Neural progenitor cell (in vitro differentiated cells): ENCODE results near the gene CSE1L. TPM values are rescaled to one million over a fixed set of nuclear protein-coding genes. Genes with fewer than 3 reads are reported as not detected.
A peak's percentile ranks its signal among the peaks of the same experiment; 100 is the strongest.

Source experiments
- DNase-seq: peaks from one replicate; pipeline ENCODE4 v3.0.0-alpha.2; 2016; ENCODE audit warnings: low spot score
- H2AFZ ChIP-seq: fragments of 200-600 bp; sonication (generic); replicated peaks from 2 replicates; pipeline ENCODE4 v1.6.1; 2016; ENCODE audit warnings: antibody characterized with exemption
- H3F3A ChIP-seq: fragments of 200-600 bp; sonication (generic); 2 replicates; pipeline ENCODE4 v1.6.1; 2016; ENCODE audit warnings: antibody characterized with exemption, low read depth
- H3K27ac ChIP-seq: fragments of 200-600 bp; sonication (generic); 2 replicates; pipeline ENCODE4 v1.5.1; 2016; ENCODE audit warnings: mild to moderate bottlenecking
- H3K27me3 ChIP-seq: fragments of 200-600 bp; sonication (generic); 2 replicates; pipeline ENCODE4 v1.6.1; 2016; ENCODE audit warnings: mild to moderate bottlenecking, moderate library complexity
- H3K36me3 ChIP-seq: fragments of 200-600 bp; sonication (generic); 2 replicates; pipeline ENCODE4 v1.5.1; 2016
- H3K4me1 ChIP-seq: fragments of 200-600 bp; sonication (generic); 2 replicates; pipeline ENCODE4 v1.6.1; 2016; ENCODE audit warnings: mixed run types
- H3K4me2 ChIP-seq: fragments of 200-600 bp; sonication (generic); 2 replicates; pipeline ENCODE4 v1.6.1; 2016
- H3K4me3 ChIP-seq: fragments of 200-600 bp; sonication (generic); 2 replicates; pipeline ENCODE4 v1.5.1; 2016
- H3K79me2 ChIP-seq: fragments of 200-600 bp; sonication (generic); 2 replicates; pipeline ENCODE4 v1.6.1; 2016; ENCODE audit warnings: low read depth
- H3K9ac ChIP-seq: fragments of 200-600 bp; sonication (generic); 2 replicates; pipeline ENCODE4 v1.6.1; 2016
- H3K9me3 ChIP-seq: fragments of 200-600 bp; sonication (generic); 2 replicates; pipeline ENCODE4 v1.5.1; 2016; ENCODE audit warnings: low read depth
- H4K20me1 ChIP-seq: fragments of 200-600 bp; sonication (generic); 2 replicates; pipeline ENCODE4 v1.6.1; 2016; ENCODE audit warnings: low read depth
- H3K27ac Mint-ChIP-seq: 3 replicates; pipeline ENCODE4 v1.8.0; 2021; ENCODE audit warnings: mixed read lengths
- H3K27me3 Mint-ChIP-seq: 2 replicates; pipeline ENCODE4 v1.8.0; 2022; ENCODE audit warnings: low read depth, mild to moderate bottlenecking, inconsistent platforms, moderate library complexity, mixed read lengths; ENCODE audit not compliant: insufficient read depth
- H3K36me3 Mint-ChIP-seq: 3 replicates; pipeline ENCODE4 v1.8.0; 2021; ENCODE audit warnings: mixed read lengths
- H3K4me1 Mint-ChIP-seq: 3 replicates; pipeline ENCODE4 v1.8.0; 2021; ENCODE audit warnings: mixed read lengths
- H3K4me3 Mint-ChIP-seq: 3 replicates; pipeline ENCODE4 v1.8.0; 2021; ENCODE audit warnings: mild to moderate bottlenecking, moderate library complexity, mixed read lengths
- H3K9me3 Mint-ChIP-seq: 3 replicates; pipeline ENCODE4 v1.8.0; 2020; ENCODE audit warnings: mixed read lengths
- CTCF ChIP-seq: fragments of 200-600 bp; sonication (generic); IDR thresholded peaks from 2 replicates; pipeline ENCODE4 v1.5.1; 2017; ENCODE audit warnings: antibody characterized with exemption, mild to moderate bottlenecking
- EZH2 ChIP-seq: fragments of 200-600 bp; sonication (generic); IDR thresholded peaks from 2 replicates; pipeline ENCODE4 v1.6.1; 2017; ENCODE audit warnings: antibody characterized with exemption, mild to moderate bottlenecking, moderate library complexity
- EZH2phosphoT487 ChIP-seq: fragments of 200-600 bp; sonication (generic); IDR thresholded peaks from 2 replicates; pipeline ENCODE4 v1.6.1; 2017; ENCODE audit warnings: antibody characterized with exemption
- total RNA-seq: library from RNA; depleted of rRNA; stranded (reverse); fragments of >200 nt; gene quantifications from 2 replicates; pipeline ENCODE4 v1.2.3, GENCODE V29; 2015; ENCODE audit warnings: low replicate concordance

Gene CSE1L
- total RNA-seq, 1 donor from 2014 or later, result 348 TPM

GRCh38 chr20:49028684-49029083 lies 17.4 kb upstream of the CSE1L start:
- H3K9me3 ChIP-seq, result no peaks in the 10 kb centered on the region
- H3K27me3 ChIP-seq, result no peaks in the 10 kb centered on the region
- peaks cover 4% of the 10 kb centered on the region for H3K36me3 ChIP-seq
- no peak overlapping the region for H3K4me3 Mint-ChIP-seq
- H3K79me2 ChIP-seq, result no peaks in the 10 kb centered on the region
- H3K4me1 ChIP-seq, result no peaks in the 10 kb centered on the region
- DNase-seq, result peak; percentile 54
- no peaks in the 10 kb centered on the region for H4K20me1 ChIP-seq
- H2AFZ ChIP-seq, result no peak overlapping the region
- H3K27ac Mint-ChIP-seq, result no peak overlapping the region
- TF ChIP-seq EZH2, result no peak
- TF ChIP-seq EZH2phosphoT487, result no peak
- TF ChIP-seq CTCF, result peak; percentile 54
- peaks cover 7% of the 10 kb centered on the region for H3F3A ChIP-seq
- H3K9ac ChIP-seq, result no peak overlapping the region
- no peak overlapping the region for H3K4me2 ChIP-seq
- no peak overlapping the region for H3K4me3 ChIP-seq
- no peaks in the 10 kb centered on the region for H3K27me3 Mint-ChIP-seq
- no peaks in the 10 kb centered on the region for H3K4me1 Mint-ChIP-seq
- H3K9me3 Mint-ChIP-seq, result no peaks in the 10 kb centered on the region
- H3K36me3 Mint-ChIP-seq, result peaks cover 15% of the 10 kb centered on the region
- H3K27ac ChIP-seq, result no peak overlapping the region

- no peak overlapping the region for H3K4me3 Mint-ChIP-seq
- H3K9me3 ChIP-seq, result no peaks in the 10 kb centered on the region
- H3K27me3 Mint-ChIP-seq, result no peaks in the 10 kb centered on the region
- no peak overlapping the region for H3K4me3 ChIP-seq
- peaks cover 4% of the 10 kb centered on the region for H3K36me3 ChIP-seq
- H3K36me3 Mint-ChIP-seq, result peaks cover 14% of the 10 kb centered on the region
- H3K9me3 Mint-ChIP-seq, result no peaks in the 10 kb centered on the region
- peaks cover 7% of the 10 kb centered on the region for H3F3A ChIP-seq
- TF ChIP-seq EZH2phosphoT487, result no peak
- no peak for TF ChIP-seq CTCF
- no peak for TF ChIP-seq EZH2
- H3K9ac ChIP-seq, result no peak overlapping the region
- no peak for DNase-seq
- no peaks in the 10 kb centered on the region for H3K4me1 ChIP-seq
- H3K4me1 Mint-ChIP-seq, result no peaks in the 10 kb centered on the region
- H3K79me2 ChIP-seq, result no peaks in the 10 kb centered on the region
- H3K27ac Mint-ChIP-seq, result no peak overlapping the region
- no peak overlapping the region for H3K4me2 ChIP-seq
- H3K27ac ChIP-seq, result no peak overlapping the region
- no peak overlapping the region for H2AFZ ChIP-seq
- no peaks in the 10 kb centered on the region for H4K20me1 ChIP-seq
- H3K27me3 ChIP-seq, result no peaks in the 10 kb centered on the region
Measured at GRCh38 chr20:49029203-49029602, 16.9 kb upstream of the CSE1L start.

- Mint-ChIP-seq H3K27ac (no peak overlapping the region), H3K9me3 (no peaks in the 10 kb centered on the region), H3K27me3 (no peaks in the 10 kb centered on the region), H3K4me1 (no peaks in the 10 kb centered on the region), H3K36me3 (peaks cover 8% of the 10 kb centered on the region), H3K4me3 (no peak overlapping the region)
- peaks cover 4% of the 10 kb centered on the region for H3K36me3 ChIP-seq
- no peak overlapping the region for H3K27ac ChIP-seq
- H3K4me3 ChIP-seq, result no peak overlapping the region
- no peaks in the 10 kb centered on the region for H3K79me2 ChIP-seq
- TF ChIP-seq EZH2phosphoT487 (no peak), CTCF (no peak), EZH2 (no peak)
- no peak overlapping the region for H3K4me2 ChIP-seq
- no peaks in the 10 kb centered on the region for H3K4me1 ChIP-seq
- peaks cover 7% of the 10 kb centered on the region for H3F3A ChIP-seq
- no peaks in the 10 kb centered on the region for H4K20me1 ChIP-seq
- DNase-seq, result no peak
- no peak overlapping the region for H3K9ac ChIP-seq
- no peaks in the 10 kb centered on the region for H3K27me3 ChIP-seq
- H3K9me3 ChIP-seq, result no peaks in the 10 kb centered on the region
- no peak overlapping the region for H2AFZ ChIP-seq
Measured at GRCh38 chr20:49030954-49031619, 15.0 kb upstream of the CSE1L start.
